NT2/D1 (cell line): Measurements from ENCODE around the gene MFRP.

ENCODE experiments used
- SUZ12 ChIP-seq: IDR thresholded peaks from 2 replicates; pipeline ENCODE4 v1.6.1; 2011; ENCODE audit not compliant: insufficient read length, insufficient read depth; ENCODE audit errors: extremely low read depth
- YY1 ChIP-seq: IDR thresholded peaks from 2 replicates; pipeline ENCODE4 v1.6.1; 2011; ENCODE audit not compliant: insufficient read length, insufficient read depth
- ZNF274 ChIP-seq: IDR thresholded peaks from 2 replicates; pipeline ENCODE4 v1.6.1; 2011; ENCODE audit warnings: mild to moderate bottlenecking, low read depth, low read length

- TF ChIP-seq YY1 (no peak), ZNF274 (no peak), SUZ12 (no peak)
Observed at GRCh38 chr11:119350302-119350701, 3.8 kb upstream of the MFRP start.
